Neural progenitor cell (in vitro differentiated cells): ENCODE results near the gene EXOC4.

Experiments used
- EZH2 ChIP-seq: fragments of 200-600 bp; sonication (generic); IDR thresholded peaks from 2 replicates; pipeline ENCODE4 v1.6.1; 2017; ENCODE audit warnings: antibody characterized with exemption, mild to moderate bottlenecking, moderate library complexity
- TF ChIP-seq, protein P1 (sequence below): fragments of 200-600 bp; sonication (generic); IDR thresholded peaks from 2 replicates; pipeline ENCODE4 v1.5.1; 2017; ENCODE audit warnings: antibody characterized with exemption, mild to moderate bottlenecking

DNA sequence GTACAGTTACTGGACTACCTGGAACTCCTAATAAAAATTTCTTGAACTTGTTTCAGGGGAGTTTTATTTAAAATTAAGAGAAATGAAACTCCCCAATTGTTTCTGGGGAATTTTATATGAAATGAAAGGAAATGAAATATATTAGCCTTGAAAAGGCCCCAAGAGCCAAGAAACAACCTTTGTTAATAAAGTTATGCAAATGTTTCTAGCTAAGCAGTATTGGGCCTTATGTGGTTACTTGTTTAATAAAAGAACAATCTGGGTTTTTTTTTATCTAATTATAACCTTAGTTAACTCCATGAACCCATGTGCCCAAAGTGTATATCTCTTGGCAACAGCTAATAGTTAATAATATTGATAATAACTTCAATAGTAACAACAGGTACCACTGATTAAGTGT, 222.8 kb downstream of the EXOC4 start:
- no peak for TF ChIP-seq EZH2
- TF ChIP-seq, protein P1, sequence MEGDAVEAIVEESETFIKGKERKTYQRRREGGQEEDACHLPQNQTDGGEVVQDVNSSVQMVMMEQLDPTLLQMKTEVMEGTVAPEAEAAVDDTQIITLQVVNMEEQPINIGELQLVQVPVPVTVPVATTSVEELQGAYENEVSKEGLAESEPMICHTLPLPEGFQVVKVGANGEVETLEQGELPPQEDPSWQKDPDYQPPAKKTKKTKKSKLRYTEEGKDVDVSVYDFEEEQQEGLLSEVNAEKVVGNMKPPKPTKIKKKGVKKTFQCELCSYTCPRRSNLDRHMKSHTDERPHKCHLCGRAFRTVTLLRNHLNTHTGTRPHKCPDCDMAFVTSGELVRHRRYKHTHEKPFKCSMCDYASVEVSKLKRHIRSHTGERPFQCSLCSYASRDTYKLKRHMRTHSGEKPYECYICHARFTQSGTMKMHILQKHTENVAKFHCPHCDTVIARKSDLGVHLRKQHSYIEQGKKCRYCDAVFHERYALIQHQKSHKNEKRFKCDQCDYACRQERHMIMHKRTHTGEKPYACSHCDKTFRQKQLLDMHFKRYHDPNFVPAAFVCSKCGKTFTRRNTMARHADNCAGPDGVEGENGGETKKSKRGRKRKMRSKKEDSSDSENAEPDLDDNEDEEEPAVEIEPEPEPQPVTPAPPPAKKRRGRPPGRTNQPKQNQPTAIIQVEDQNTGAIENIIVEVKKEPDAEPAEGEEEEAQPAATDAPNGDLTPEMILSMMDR, result no peak
